Embryonic facial prominence (tissue), 1 donor: ENCODE data around the gene RNU7-1.

Experiments
- DNase-seq: peaks from one replicate; pipeline ENCODE4 v3.0.0-alpha.2; 2016; ENCODE audit errors: extremely low spot score

RNU7-1 gene

DNA sequence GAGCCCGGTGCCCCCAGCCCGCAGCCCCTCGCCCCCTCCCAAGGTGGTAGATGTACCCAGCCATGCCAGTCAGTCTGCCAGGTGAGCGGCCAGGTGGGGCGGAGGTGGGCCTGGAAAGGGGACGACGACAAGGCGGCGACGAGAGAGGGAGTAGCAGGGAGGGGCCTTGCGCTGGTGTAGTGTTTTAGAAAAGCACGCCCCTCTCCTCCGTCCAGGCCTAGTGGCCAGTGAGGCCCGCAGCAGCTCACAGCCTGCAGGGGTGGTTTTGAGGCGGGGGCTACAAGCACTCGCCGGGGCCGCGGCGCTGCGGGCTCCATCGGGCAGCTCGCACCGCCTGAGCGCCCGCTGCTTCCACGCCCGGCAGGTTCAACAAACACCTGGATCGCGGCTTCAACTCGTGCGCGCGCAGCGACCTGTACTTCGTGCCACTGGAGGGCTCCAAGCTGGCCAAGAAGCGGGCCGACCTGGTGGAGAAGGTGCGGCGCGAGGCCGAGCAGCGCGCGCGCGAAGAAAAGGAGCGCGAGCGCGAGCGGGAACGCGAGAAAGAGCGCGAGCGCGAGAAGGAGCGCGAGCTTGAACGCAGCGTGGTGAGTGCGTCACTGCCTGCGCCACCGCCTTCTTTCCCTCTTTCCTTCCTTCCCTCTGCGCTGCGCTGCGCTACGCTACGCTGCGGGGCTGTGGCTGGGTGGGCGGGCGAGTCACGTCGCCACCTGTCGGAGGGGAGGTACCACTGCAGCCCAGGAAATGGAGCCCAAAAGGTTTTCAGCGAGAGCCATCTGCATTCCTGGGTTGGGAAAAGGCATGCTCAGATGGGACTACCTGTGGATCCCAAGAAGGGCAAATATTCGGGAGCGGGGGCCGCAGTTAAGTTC is 5.9 kb upstream of the RNU7-1 start:
- DNase-seq, result peak; percentile 93

GRCh38 chr12:6938353-6939190 is 5.0 kb upstream of the RNU7-1 start:
- DNase-seq, result no peak

DNA sequence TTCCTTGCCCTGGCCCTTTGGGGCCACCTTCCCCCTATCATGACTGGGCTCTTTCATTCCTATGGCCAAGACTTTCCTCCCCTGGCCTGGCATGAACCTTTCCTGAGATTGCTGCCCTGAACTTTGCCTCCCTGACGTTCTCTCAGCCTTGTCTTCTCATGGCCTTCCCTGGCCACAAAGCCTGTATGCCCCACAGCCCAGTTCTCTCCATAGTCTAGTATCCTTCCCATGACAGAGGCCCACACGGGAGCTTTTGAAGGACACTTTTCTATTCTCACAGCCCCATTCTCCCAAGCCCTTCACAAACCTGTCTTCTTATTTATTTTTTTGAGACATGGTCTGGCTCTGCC is 4.5 kb upstream of the RNU7-1 start:
- DNase-seq, result no peak

DNA sequence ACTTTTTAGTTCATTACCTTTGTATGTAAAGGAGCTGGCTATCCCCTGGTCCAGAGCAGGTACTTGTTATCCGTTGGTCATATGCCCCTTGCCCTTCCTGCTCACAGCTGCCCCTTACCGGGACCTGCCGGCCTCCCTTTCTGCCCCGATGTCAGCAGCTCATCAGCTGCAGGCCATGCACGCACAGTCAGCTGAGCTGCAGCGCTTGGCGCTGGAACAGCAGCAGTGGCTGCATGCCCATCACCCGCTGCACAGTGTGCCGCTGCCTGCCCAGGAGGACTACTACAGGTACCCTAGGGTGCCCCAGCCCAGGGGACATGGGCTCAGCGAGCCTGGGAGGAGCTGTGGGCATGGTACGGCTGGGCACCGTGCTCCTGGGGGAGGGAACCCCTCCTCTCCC is 2.3 kb upstream of the RNU7-1 start:
- no peak for DNase-seq

DNA sequence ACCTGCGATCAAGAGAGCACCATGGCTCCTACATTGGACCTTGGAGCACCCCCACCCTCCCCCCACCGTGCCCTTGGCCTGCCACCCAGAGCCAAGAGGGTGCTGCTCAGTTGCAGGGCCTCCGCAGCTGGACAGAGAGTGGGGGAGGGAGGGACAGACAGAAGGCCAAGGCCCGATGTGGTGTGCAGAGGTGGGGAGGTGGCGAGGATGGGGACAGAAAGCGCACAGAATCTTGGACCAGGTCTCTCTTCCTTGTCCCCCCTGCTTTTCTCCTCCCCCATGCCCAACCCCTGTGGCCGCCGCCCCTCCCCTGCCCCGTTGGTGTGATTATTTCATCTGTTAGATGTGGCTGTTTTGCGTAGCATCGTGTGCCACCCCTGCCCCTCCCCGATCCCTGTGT is 1.8 kb upstream of the RNU7-1 start:
- DNase-seq, result no peak

- no peak for DNase-seq
These were observed 1.3 kb upstream of the RNU7-1 start for GRCh38 chr12:6942331-6942665.

- peak; percentile 90 for DNase-seq
These were observed 261 bp upstream of the RNU7-1 start for GRCh38 chr12:6943389-6943721.

- DNase-seq, result peak; percentile 88
These were observed 968 bp downstream of the RNU7-1 start for GRCh38 chr12:6944381-6945186.

DNA sequence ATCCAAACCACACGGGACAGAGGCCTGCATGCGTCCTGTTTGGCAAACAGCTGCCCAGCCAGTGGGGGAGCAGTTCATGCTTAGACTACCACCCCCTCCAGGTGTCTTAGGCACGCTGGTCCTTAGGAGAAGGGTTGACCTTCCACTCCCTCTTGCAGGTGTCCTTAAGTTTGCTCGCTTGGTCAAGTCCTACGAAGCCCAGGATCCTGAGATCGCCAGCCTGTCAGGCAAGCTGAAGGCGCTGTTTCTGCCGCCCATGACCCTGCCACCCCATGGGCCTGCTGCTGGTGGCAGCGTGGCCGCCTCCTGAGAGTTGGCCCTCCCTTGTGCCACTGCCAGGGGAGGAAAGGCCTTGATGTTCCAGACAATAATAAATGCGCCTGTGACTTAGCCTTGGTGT is 2.0 kb downstream of the RNU7-1 start:
- no peak for DNase-seq

DNA sequence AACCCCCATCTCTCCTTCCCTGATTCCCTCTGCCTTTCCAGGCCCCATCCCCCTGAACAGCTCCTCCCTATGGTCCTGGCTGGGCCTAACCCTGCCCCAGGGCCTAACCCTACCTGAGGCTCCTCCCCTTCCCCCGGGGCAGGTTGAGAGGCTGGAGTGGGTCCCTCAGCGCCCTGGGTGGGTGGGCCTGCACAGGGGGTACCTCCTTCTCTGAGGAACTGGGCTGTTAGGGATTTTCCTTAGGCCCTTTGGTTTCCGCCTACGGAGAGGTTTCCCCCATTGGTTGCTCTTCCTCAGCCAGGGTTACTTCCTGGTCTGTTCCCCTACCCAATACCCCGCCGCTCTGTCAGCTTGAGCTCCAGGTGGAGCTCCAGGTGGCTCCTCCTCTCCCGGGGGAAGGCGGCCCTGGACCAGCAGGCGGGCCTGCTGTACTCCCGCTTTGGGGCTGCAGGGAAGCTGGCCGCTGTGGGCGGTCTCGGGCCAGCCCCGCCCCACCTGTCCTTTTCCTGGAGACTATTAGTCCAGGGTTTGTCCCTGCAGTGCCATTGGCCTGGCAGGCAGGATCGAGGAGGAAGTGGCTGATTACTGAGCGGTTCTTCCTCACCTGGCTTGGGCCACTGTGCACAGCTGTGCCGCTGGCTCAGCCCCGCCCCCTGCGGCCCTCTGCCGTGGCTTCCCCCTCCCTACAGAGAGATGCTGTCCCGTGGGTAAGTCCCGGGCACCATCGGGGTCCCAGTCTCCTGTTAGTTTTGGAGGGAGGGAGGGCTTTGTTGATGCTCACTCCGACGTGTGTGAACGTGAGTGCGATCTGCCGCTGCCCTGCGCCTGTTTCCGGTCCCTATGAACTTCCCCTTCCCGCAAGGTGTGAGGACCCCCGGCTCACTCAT is 2.7 kb downstream of the RNU7-1 start:
- no peak for DNase-seq

GRCh38 chr12:6946920-6947374 is 3.3 kb downstream of the RNU7-1 start:
- no peak for DNase-seq

- no peak for DNase-seq
These were observed 4.0 kb downstream of the RNU7-1 start for GRCh38 chr12:6947615-6948014.

- no peak for DNase-seq
These were observed 5.4 kb downstream of the RNU7-1 start for GRCh38 chr12:6948873-6949594.

GRCh38 chr12:6950401-6950801 is 6.8 kb downstream of the RNU7-1 start:
- no peak for DNase-seq

- DNase-seq, result no peak
These were observed 7.4 kb downstream of the RNU7-1 start, which contains the start of gene PTPN6 for GRCh38 chr12:6950811-6951540. Gene PTPN6 (plus strand): TSS chr12:6951356. CDS start chr12:6951513, 157 bp downstream.

DNA sequence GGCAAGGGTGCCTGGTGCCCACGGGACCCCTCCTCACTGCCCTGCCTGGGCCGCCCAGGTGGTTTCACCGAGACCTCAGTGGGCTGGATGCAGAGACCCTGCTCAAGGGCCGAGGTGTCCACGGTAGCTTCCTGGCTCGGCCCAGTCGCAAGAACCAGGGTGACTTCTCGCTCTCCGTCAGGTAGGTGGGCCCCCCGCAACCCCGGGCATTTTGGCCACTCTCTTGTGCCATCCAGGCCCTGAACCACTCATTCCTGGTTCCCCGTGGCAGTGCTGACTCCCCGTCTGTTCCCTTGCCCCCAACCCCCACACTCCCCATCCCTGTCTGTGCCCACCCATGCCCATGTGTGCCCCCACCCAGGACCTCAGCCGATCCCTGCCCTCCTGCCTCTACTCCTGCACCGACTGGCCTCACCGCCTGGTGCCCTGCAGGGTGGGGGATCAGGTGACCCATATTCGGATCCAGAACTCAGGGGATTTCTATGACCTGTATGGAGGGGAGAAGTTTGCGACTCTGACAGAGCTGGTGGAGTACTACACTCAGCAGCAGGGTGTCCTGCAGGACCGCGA is 8.0 kb downstream of the RNU7-1 start:
- no peak for DNase-seq

- no peak for DNase-seq
These were observed 8.7 kb downstream of the RNU7-1 start for GRCh38 chr12:6952121-6952862.

GRCh38 chr12:6952863-6953441 is 9.3 kb downstream of the RNU7-1 start:
- no peak for DNase-seq
